ENCODE measurements around the gene PIK3R2.
"Not testable (repeated sequence)": the region's sequence is repeated elsewhere in the genome, so short reads cannot be mapped to it uniquely, and the experiment has no call there.

PIK3R2 gene

GRCh38 chr19:18205200-18205892 is 52.4 kb downstream of the PIK3R2 start:
- peak; percentile 56 for DNase-seq

- no peak for DNase-seq
These were observed 53.1 kb downstream of the PIK3R2 start for GRCh38 chr19:18206018-18206417.

- no peak for DNase-seq
These were observed 55.4 kb downstream of the PIK3R2 start for GRCh38 chr19:18208098-18208951.

GRCh38 chr19:18209912-18210311 is 56.9 kb downstream of the PIK3R2 start:
- DNase-seq, result not testable (repeated sequence)

GRCh38 chr19:18211683-18212082 is 58.7 kb downstream of the PIK3R2 start:
- no peak for DNase-seq

GRCh38 chr19:18214779-18215433 is 61.9 kb downstream of the PIK3R2 start:
- DNase-seq, result no peak

GRCh38 chr19:18216789-18217188 is 63.8 kb downstream of the PIK3R2 start:
- DNase-seq, result no peak

- DNase-seq, result no peak
These were observed 65.2 kb downstream of the PIK3R2 start for GRCh38 chr19:18218159-18218558.

- DNase-seq, result no peak
These were observed 65.6 kb downstream of the PIK3R2 start for GRCh38 chr19:18218600-18218999.
